H1 (cell line): ENCODE data around the gene TPBG. TPM values are rescaled to one million over a fixed set of nuclear protein-coding genes. Genes with fewer than 3 reads are reported as not detected.

Source experiments
- CTCF ChIA-PET: fragments of 300-600 bp; sonication (Branson Sonifier 250); formaldehyde crosslinking; loops from one replicate; lab custom pipeline; 2021; ENCODE audit not compliant: partially characterized antibody; lab: Charles Lee
- POLR2A ChIA-PET: fragments of 300-600 bp; sonication (Branson Sonifier 250); formaldehyde crosslinking; loops from one replicate; lab custom pipeline; 2021; ENCODE audit warnings: inconsistent platforms; ENCODE audit not compliant: partially characterized antibody; lab: Charles Lee
- DNase-seq, 2 experiments: peaks; one replicate each; pipeline versions ENCODE4 v3.0.0 to v3.0.0-alpha.2; 2010 to 2022; ENCODE audit warnings: low spot score in 2 of 2, low read depth in 1 of 2, mixed read lengths in 1 of 2
- FAIRE-seq: peaks from 2 replicates; lab custom pipeline; 2011; peaks lifted over from hg19 to GRCh38; lab: Jason Lieb, UNC
- H2AFZ ChIP-seq: 2 replicates; pipeline ENCODE4 v1.8.1; 2012; ENCODE audit warnings: low read length, inconsistent platforms
- H2AK5ac ChIP-seq: 2 replicates; pipeline ENCODE4 v1.6.1; 2013; ENCODE audit warnings: low read depth, low read length
- H2BK120ac ChIP-seq: replicated peaks from 2 replicates; pipeline ENCODE3; 2013; ENCODE audit warnings: low read depth, low read length, inconsistent platforms
- H2BK12ac ChIP-seq: 2 replicates; pipeline ENCODE4 v1.6.1; 2013; ENCODE audit warnings: low read depth, low read length
- H2BK15ac ChIP-seq: 2 replicates; pipeline ENCODE4 v1.6.1; 2013; ENCODE audit warnings: low read length
- H2BK20ac ChIP-seq: 2 replicates; pipeline ENCODE4 v1.6.1; 2013; ENCODE audit warnings: low read length
- H2BK5ac ChIP-seq: 2 replicates; pipeline ENCODE4 v1.6.1; 2013; ENCODE audit warnings: low read depth, low read length
- H3K14ac ChIP-seq: 2 replicates; pipeline ENCODE4 v1.6.1; 2013; ENCODE audit warnings: inconsistent platforms; ENCODE audit not compliant: insufficient read length
- H3K18ac ChIP-seq: 2 replicates; pipeline ENCODE4 v1.6.1; 2013; ENCODE audit warnings: low read length; ENCODE audit errors: extremely low read depth
- H3K23ac ChIP-seq: 2 replicates; pipeline ENCODE4 v1.6.1; 2013; ENCODE audit warnings: inconsistent platforms; ENCODE audit not compliant: insufficient read length
- H3K23me2 ChIP-seq: 2 replicates; pipeline ENCODE4 v1.6.1; 2013; ENCODE audit warnings: low read depth, low read length
- H3K27ac ChIP-seq: 2 replicates; pipeline ENCODE4 v1.6.1; 2011; ENCODE audit warnings: low read depth, low read length, inconsistent platforms
- H3K27me3 ChIP-seq, 4 experiments: replicated peaks in 1 of 4; 1 replicate in 1 of 4; 2 replicates in 3 of 4; pipeline versions ENCODE4 v1.6.1 to v1.8.1; 2011 to 2013; ENCODE audit warnings: low read length in 3 of 4, mild to moderate bottlenecking in 3 of 4, inconsistent platforms in 2 of 4, mixed read lengths in 2 of 4, moderate library complexity in 1 of 4; ENCODE audit not compliant: control insufficient read depth in 3 of 4, insufficient read depth in 3 of 4; ENCODE audit errors: extremely low read depth in 1 of 4
- H3K36me3 ChIP-seq, 4 experiments: 2 replicates each; pipeline versions ENCODE4 v1.6.1 to v1.8.1; 2011 to 2013; ENCODE audit warnings: mild to moderate bottlenecking in 4 of 4, low read length in 3 of 4, moderate library complexity in 2 of 4, control low read depth in 1 of 4, inconsistent platforms in 1 of 4; ENCODE audit not compliant: insufficient read depth in 4 of 4, control insufficient read depth in 2 of 4
- H3K4ac ChIP-seq: replicated peaks from 2 replicates; pipeline ENCODE3; 2013; ENCODE audit warnings: low read length, low read depth, mixed read lengths, inconsistent platforms; ENCODE audit not compliant: insufficient read length
- H3K4me1 ChIP-seq, 4 experiments: replicated peaks in 1 of 4; 1 replicate in 1 of 4; 2 replicates in 3 of 4; pipeline versions ENCODE4 v1.6.1 to v1.8.1; 2011 to 2013; ENCODE audit warnings: low read length in 3 of 4, inconsistent platforms in 2 of 4, mixed read lengths in 1 of 4; ENCODE audit not compliant: insufficient read depth in 4 of 4, control insufficient read depth in 3 of 4
- H3K4me2 ChIP-seq, 2 experiments: 2 replicates each; pipeline versions ENCODE4 v1.6.1 to v1.8.1; 2011 to 2013; ENCODE audit warnings: low read depth in 2 of 2, low read length in 2 of 2, control low read depth in 1 of 2, inconsistent platforms in 1 of 2, mild to moderate bottlenecking in 1 of 2; ENCODE audit not compliant: insufficient read depth in 1 of 2
- H3K4me3 ChIP-seq, 4 experiments: fragments of 200-600, 300-600 bp in 1 of 4; sonication (generic), shearing (Covaris generic), sonication (Bioruptor Twin) in 1 of 4; 2 replicates each; pipeline versions ENCODE4 v1.5.1 to v1.8.1; 2011 to 2016; ENCODE audit warnings: low read length in 4 of 4, low read depth in 3 of 4, control low read depth in 2 of 4, inconsistent platforms in 2 of 4, mild to moderate bottlenecking in 2 of 4, mixed read lengths in 1 of 4, moderate library complexity in 1 of 4; ENCODE audit not compliant: insufficient read depth in 2 of 4; ENCODE audit errors: extremely low read depth in 1 of 4
- H3K56ac ChIP-seq: replicated peaks from 2 replicates; pipeline ENCODE3; 2013; ENCODE audit warnings: low read depth, mild to moderate bottlenecking, mixed read lengths, low read length, inconsistent platforms; ENCODE audit not compliant: insufficient read length
- H3K79me1 ChIP-seq: 2 replicates; pipeline ENCODE4 v1.6.1; 2013; ENCODE audit warnings: low read depth, low read length, control low read depth
- H3K79me2 ChIP-seq, 2 experiments: 2 replicates each; pipeline versions ENCODE4 v1.6.1 to v1.8.1; 2012 to 2013; ENCODE audit warnings: low read length in 2 of 2, mild to moderate bottlenecking in 2 of 2, inconsistent platforms in 1 of 2; ENCODE audit not compliant: insufficient read depth in 2 of 2, control insufficient read depth in 1 of 2
- H3K9ac ChIP-seq, 4 experiments: replicated peaks in 1 of 4; 1 replicate in 1 of 4; 2 replicates in 3 of 4; pipeline versions ENCODE4 v1.6.1 to v1.8.1; 2011 to 2013; ENCODE audit warnings: low read depth in 3 of 4, low read length in 3 of 4, control low read depth in 2 of 4, mild to moderate bottlenecking in 2 of 4, moderate library complexity in 2 of 4, inconsistent platforms in 1 of 4; ENCODE audit errors: extremely low read depth in 1 of 4
- H3K9me3 ChIP-seq, 2 experiments: 2 replicates each; pipeline versions ENCODE4 v1.6.1 to v1.8.1; 2012 to 2013; ENCODE audit warnings: mild to moderate bottlenecking in 2 of 2, moderate library complexity in 2 of 2, control low read depth in 1 of 2, inconsistent platforms in 1 of 2, low read depth in 1 of 2, low read length in 1 of 2, mixed read lengths in 1 of 2; ENCODE audit not compliant: insufficient read depth in 2 of 2
- H4K20me1 ChIP-seq, 2 experiments: replicated peaks in 1 of 2; 2 replicates each; pipeline versions ENCODE3 to v1.8.1; 2011 to 2013; ENCODE audit warnings: inconsistent platforms in 2 of 2, low read length in 2 of 2, mild to moderate bottlenecking in 1 of 2; ENCODE audit not compliant: insufficient read depth in 2 of 2, control insufficient read depth in 1 of 2
- H4K5ac ChIP-seq: 2 replicates; pipeline ENCODE4 v1.6.1; 2013; ENCODE audit warnings: low read length, low read depth, mixed read lengths, inconsistent platforms; ENCODE audit not compliant: insufficient read length
- H4K8ac ChIP-seq: 2 replicates; pipeline ENCODE4 v1.8.0; 2013; ENCODE audit warnings: mild to moderate bottlenecking, moderate library complexity, low read length, inconsistent platforms; ENCODE audit not compliant: insufficient read depth; ENCODE audit errors: extremely low read depth
- H4K91ac ChIP-seq: replicated peaks from 2 replicates; pipeline ENCODE3; 2013; ENCODE audit warnings: low read length, mixed read lengths, inconsistent platforms; ENCODE audit not compliant: insufficient read length
- E2F6 ChIP-seq: IDR thresholded peaks from 2 replicates; pipeline ENCODE4 v1.6.1; 2012; ENCODE audit warnings: inconsistent platforms
- JUN ChIP-seq: IDR thresholded peaks from 2 replicates; pipeline ENCODE4 v1.6.1; 2011; ENCODE audit warnings: low read depth, mild to moderate bottlenecking, improper control_type of control experiment, low read length
- RXRA ChIP-seq: IDR thresholded peaks from 2 replicates; pipeline ENCODE4 v1.6.1; 2011; ENCODE audit warnings: low read depth, mild to moderate bottlenecking, low read length, moderate library complexity; ENCODE audit not compliant: insufficient read depth
- SP1 ChIP-seq: IDR thresholded peaks from 2 replicates; pipeline ENCODE4 v1.6.1; 2011; ENCODE audit warnings: low read depth, low read length
- SUZ12 ChIP-seq: fragments of 200-600 bp; sonication (generic); IDR thresholded peaks from 2 replicates; pipeline ENCODE4 v1.6.1; 2012; ENCODE audit warnings: mild to moderate bottlenecking, inconsistent platforms, low read length, moderate library complexity, mixed read lengths
- YY1 ChIP-seq: IDR thresholded peaks from 2 replicates; pipeline ENCODE4 v1.6.1; 2011; ENCODE audit warnings: low read depth, mild to moderate bottlenecking, low read length
- WGBS, 2 experiments: shearing (Covaris generic) in 1 of 2; methylation state at CpG; one replicate each; pipeline versions ENCODE4 v1.1.6 to v1.1.7; 2013 to 2015; ENCODE audit warnings: low lambda C conversion rate in 2 of 2, mixed read lengths in 2 of 2, inconsistent platforms in 1 of 2, low coverage in 1 of 2, missing lambda C conversion rate in 1 of 2; ENCODE audit not compliant: insufficient replicate concordance in 2 of 2, insufficient coverage in 1 of 2, insufficient read length in 1 of 2; ENCODE audit errors: extremely low coverage in 1 of 2, missing lambda C conversion rate in 1 of 2; 5-methylcytosine and 5-hydroxymethylcytosine counted together
- polyA plus RNA-seq, 7 experiments: library from polyadenylated mRNA; depleted of rRNA in 3 of 7; stranded (reverse) in 5 of 7; unstranded in 2 of 7; fragments of >200 nt in 5 of 7; fragments of 200-250 nt in 2 of 7; gene quantifications; 1 replicate in 5 of 7; 2 replicates in 1 of 7; 4 replicates in 1 of 7; pipeline versions ENCODE4 v1.2.1 to v1.2.3, GENCODE V29; 2011 to 2013; ENCODE audit warnings: missing spikeins in 2 of 7, mixed read lengths in 2 of 7
- total RNA-seq: library from RNA; stranded (reverse); fragmentation: NEBNext Ultra II Directional; extraction: Animal tissue kit (Norgen Biotek cat#: 25700); gene quantifications from 2 replicates; pipeline ENCODE4 v1.2.1, GENCODE V29; 2021

The TPBG gene
- total and polyA plus RNA-seq, 2 of the 8 experiments (the other 6 are each of a cell fraction or from before 2014, with no cell fraction given): 28.4 to 33.6 TPM

- H3K79me1 ChIP-seq: no peaks in the 10 kb centered on the region
- H2BK20ac ChIP-seq: no peak overlapping the region
- H2AFZ ChIP-seq: no peak overlapping the region
- H3K9me3 ChIP-seq: no peaks in the 10 kb centered on the region
- H4K91ac ChIP-seq: no peak overlapping the region
- H2BK15ac ChIP-seq: no peak overlapping the region
- H2BK120ac ChIP-seq: no peak overlapping the region
- H3K4me1 ChIP-seq: no peaks in the 10 kb centered on the region
- H4K20me1 ChIP-seq: no peaks in the 10 kb centered on the region
- no peak overlapping the region for H2AK5ac ChIP-seq
- no peak overlapping the region for H2BK12ac ChIP-seq
- H4K5ac ChIP-seq: no peak overlapping the region
- no peak overlapping the region for H3K18ac ChIP-seq
- no peaks in the 10 kb centered on the region for H3K36me3 ChIP-seq
- H3K9ac ChIP-seq: no peak overlapping the region
- ChIA-PET CTCF (no interaction called here), POLR2A (interaction anchor here (0.7 kb wide), 1 partner anchor 64 kb away, joined by 3 read pairs; no protein-coding TSS in a partner anchor)
- FAIRE-seq (no peak), DNase-seq (no peak)
- H3K4ac ChIP-seq: no peak overlapping the region
- H3K4me3 ChIP-seq: no peak overlapping the region
- no peak overlapping the region for H4K8ac ChIP-seq
- WGBS, 2 experiments: 81% methylated on average over 2 of the region's 2 CpGs; no CpG with 5 or more reads in 1 of the 2 experiments
- no peak overlapping the region for H3K14ac ChIP-seq
- H3K23me2 ChIP-seq: no peaks in the 10 kb centered on the region
- no peak overlapping the region for H2BK5ac ChIP-seq
- no peak overlapping the region for H3K27ac ChIP-seq
- H3K27me3 ChIP-seq: no peaks in the 10 kb centered on the region
- H3K23ac ChIP-seq: no peak overlapping the region
- H3K79me2 ChIP-seq: no peaks in the 10 kb centered on the region
- H3K4me2 ChIP-seq: no peak overlapping the region
- H3K56ac ChIP-seq: no peak overlapping the region
- no peak for TF ChIP-seq RXRA
- TF ChIP-seq SP1: no peak
- TF ChIP-seq SUZ12: no peak
- TF ChIP-seq E2F6: no peak
- TF ChIP-seq YY1: no peak
- no peak for TF ChIP-seq JUN
Measured at GRCh38 chr6:82416346-82416745, 52.7 kb downstream of the TPBG start.
